Hepatocyte (in vitro differentiated cells): ENCODE results near the gene MED15. TPM values are rescaled to one million over a fixed set of nuclear protein-coding genes. Genes with fewer than 3 reads are reported as not detected.
A peak's percentile ranks its signal among the peaks of the same experiment; 100 is the strongest.
"Not testable (repeated sequence)": the region's sequence is repeated elsewhere in the genome, so short reads cannot be mapped to it uniquely, and the experiment has no call there.

Experiments
- DNase-seq: peaks from one replicate; pipeline ENCODE4 v3.0.0-alpha.2; 2016; ENCODE audit warnings: low spot score
- H2AFZ ChIP-seq: fragments of 200-600 bp; sonication (generic); 2 replicates; pipeline ENCODE4 v1.6.0; 2016; ENCODE audit warnings: antibody characterized with exemption, mild to moderate bottlenecking
- H3K27ac ChIP-seq: fragments of 200-600 bp; sonication (generic); 2 replicates; pipeline ENCODE4 v1.5.1; 2016; ENCODE audit warnings: mild to moderate bottlenecking
- H3K27me3 ChIP-seq: fragments of 200-600 bp; sonication (generic); 2 replicates; pipeline ENCODE4 v1.6.1; 2016
- H3K36me3 ChIP-seq: fragments of 200-600 bp; sonication (generic); replicated peaks from 2 replicates; pipeline ENCODE4 v1.5.1; 2016; ENCODE audit warnings: low read depth; ENCODE audit not compliant: insufficient read depth
- H3K4me1 ChIP-seq: fragments of 200-600 bp; sonication (generic); 2 replicates; pipeline ENCODE4 v1.5.1; 2016; ENCODE audit warnings: mild to moderate bottlenecking, moderate library complexity; ENCODE audit not compliant: insufficient read depth
- H3K4me2 ChIP-seq: fragments of 200-600 bp; sonication (generic); 2 replicates; pipeline ENCODE4 v1.6.0; 2016
- H3K4me3 ChIP-seq: fragments of 200-600 bp; sonication (generic); 2 replicates; pipeline ENCODE4 v1.5.1; 2016; ENCODE audit warnings: mild to moderate bottlenecking
- H3K79me2 ChIP-seq: fragments of 200-600 bp; sonication (generic); 2 replicates; pipeline ENCODE4 v1.6.0; 2017; ENCODE audit warnings: mild to moderate bottlenecking
- H3K9me2 ChIP-seq: fragments of 200-600 bp; sonication (generic); replicated peaks from 2 replicates; pipeline ENCODE4 v1.6.0; 2017; ENCODE audit warnings: mild to moderate bottlenecking; ENCODE audit not compliant: insufficient read depth
- H3K9me3 ChIP-seq: fragments of 200-600 bp; sonication (generic); 2 replicates; pipeline ENCODE4 v1.5.1; 2016; ENCODE audit warnings: low read depth, mild to moderate bottlenecking
- H4K20me1 ChIP-seq: fragments of 200-600 bp; sonication (generic); 2 replicates; pipeline ENCODE4 v1.6.0; 2016; ENCODE audit warnings: mild to moderate bottlenecking; ENCODE audit not compliant: insufficient read depth, poor library complexity, severe bottlenecking
- EZH2 ChIP-seq: fragments of 200-600 bp; sonication (generic); IDR thresholded peaks from 2 replicates; pipeline ENCODE4 v1.6.1; 2016; ENCODE audit warnings: antibody characterized with exemption, mild to moderate bottlenecking, borderline replicate concordance
- EZH2phosphoT487 ChIP-seq: fragments of 200-600 bp; sonication (generic); IDR thresholded peaks from one replicate; pipeline ENCODE4 v1.6.1; 2018; ENCODE audit warnings: antibody characterized with exemption, mild to moderate bottlenecking, low read depth, moderate library complexity; ENCODE audit not compliant: unreplicated experiment, severe bottlenecking
- WGBS: methylation state at CpG from one replicate; pipeline ENCODE4 v1.1.6; 2016; ENCODE audit warnings: low lambda C conversion rate; ENCODE audit errors: missing lambda C conversion rate; 5-methylcytosine and 5-hydroxymethylcytosine counted together
- polyA plus RNA-seq: library from polyadenylated mRNA; unstranded; fragments of >200 nt; fragmentation: Nextera tagmentation; extraction: Ambion mirVana; gene quantifications from 2 replicates; pipeline ENCODE4 v1.2.1, GENCODE V29; 2016
- total RNA-seq: library from RNA; depleted of rRNA; stranded (reverse); fragments of >200 nt; gene quantifications from 2 replicates; pipeline ENCODE4 v1.2.3, GENCODE V29; 2014
- TF ChIP-seq, protein P1 (sequence below): fragments of 200-600 bp; sonication (generic); IDR thresholded peaks from 2 replicates; pipeline ENCODE4 v1.5.1; 2016; ENCODE audit warnings: antibody characterized with exemption, mild to moderate bottlenecking; ENCODE audit not compliant: poor library complexity

The MED15 gene
- total and polyA plus RNA-seq, 2 experiments from 2014 or later = 31.5 to 53.1 TPM

DNA sequence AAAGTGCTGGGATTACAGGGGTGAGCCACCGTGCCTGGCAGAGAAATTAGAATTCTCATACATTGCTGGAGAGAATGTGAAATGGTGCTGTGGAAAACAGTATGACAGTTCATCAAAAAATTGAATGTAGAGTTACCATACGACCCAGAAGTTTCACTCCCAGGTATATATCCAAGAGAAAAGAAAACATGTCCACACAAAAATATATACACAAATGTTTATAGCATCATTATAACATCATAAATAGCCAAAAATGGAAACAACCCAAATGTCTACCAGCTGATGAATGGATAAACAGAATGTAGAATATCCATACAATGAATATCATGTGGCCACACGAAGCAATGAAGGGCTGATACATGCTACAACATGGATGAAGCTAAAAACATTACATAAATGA is 34.6 kb downstream of the MED15 start:
- Histone ChIP-seq H3K79me2 (peaks cover 79% of the 10 kb centered on the region), H3K4me1 (peaks cover 5% of the 10 kb centered on the region), H4K20me1 (peaks cover 14% of the 10 kb centered on the region), H3K4me3 (no peak overlapping the region), H3K9me2 (no peaks in the 10 kb centered on the region), H3K4me2 (no peak overlapping the region), H3K36me3 (no peaks in the 10 kb centered on the region), H3K9me3 (no peaks in the 10 kb centered on the region), H2AFZ (no peak overlapping the region), H3K27me3 (no peaks in the 10 kb centered on the region), H3K27ac (no peak overlapping the region)
- 95% methylated on average over 3 of the region's 3 CpGs for WGBS
- TF ChIP-seq EZH2 (no peak), EZH2phosphoT487 (no peak)
- TF ChIP-seq, protein P1, sequence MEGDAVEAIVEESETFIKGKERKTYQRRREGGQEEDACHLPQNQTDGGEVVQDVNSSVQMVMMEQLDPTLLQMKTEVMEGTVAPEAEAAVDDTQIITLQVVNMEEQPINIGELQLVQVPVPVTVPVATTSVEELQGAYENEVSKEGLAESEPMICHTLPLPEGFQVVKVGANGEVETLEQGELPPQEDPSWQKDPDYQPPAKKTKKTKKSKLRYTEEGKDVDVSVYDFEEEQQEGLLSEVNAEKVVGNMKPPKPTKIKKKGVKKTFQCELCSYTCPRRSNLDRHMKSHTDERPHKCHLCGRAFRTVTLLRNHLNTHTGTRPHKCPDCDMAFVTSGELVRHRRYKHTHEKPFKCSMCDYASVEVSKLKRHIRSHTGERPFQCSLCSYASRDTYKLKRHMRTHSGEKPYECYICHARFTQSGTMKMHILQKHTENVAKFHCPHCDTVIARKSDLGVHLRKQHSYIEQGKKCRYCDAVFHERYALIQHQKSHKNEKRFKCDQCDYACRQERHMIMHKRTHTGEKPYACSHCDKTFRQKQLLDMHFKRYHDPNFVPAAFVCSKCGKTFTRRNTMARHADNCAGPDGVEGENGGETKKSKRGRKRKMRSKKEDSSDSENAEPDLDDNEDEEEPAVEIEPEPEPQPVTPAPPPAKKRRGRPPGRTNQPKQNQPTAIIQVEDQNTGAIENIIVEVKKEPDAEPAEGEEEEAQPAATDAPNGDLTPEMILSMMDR = no peak
- DNase-seq = no peak

DNA sequence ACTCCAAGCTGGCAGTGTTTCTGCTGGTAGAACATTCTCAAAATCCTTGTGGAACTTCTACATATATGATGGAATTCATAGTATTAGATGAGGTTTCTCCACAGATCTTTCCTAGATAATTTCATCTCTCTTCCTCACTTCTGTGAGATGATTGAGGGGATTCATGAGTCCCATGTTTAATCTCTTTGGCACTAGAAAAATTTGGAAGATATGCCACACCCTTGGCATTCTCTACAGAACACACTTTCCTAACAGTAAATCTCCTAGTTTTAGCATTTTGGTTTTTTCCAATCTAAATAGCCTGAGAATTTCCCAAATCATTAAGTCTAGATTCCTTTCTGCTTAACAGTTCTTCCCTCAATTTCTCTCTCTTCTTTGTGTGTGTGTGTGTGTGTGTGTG is 35.3 kb downstream of the MED15 start:
- Histone ChIP-seq H3K4me3 (no peak overlapping the region), H3K9me2 (no peaks in the 10 kb centered on the region), H3K27me3 (no peaks in the 10 kb centered on the region), H3K4me1 (peaks cover 5% of the 10 kb centered on the region), H3K9me3 (no peaks in the 10 kb centered on the region), H2AFZ (no peak overlapping the region), H3K27ac (no peak overlapping the region), H3K4me2 (no peak overlapping the region), H4K20me1 (peaks cover 14% of the 10 kb centered on the region), H3K79me2 (peaks cover 79% of the 10 kb centered on the region), H3K36me3 (no peaks in the 10 kb centered on the region)
- no peak for DNase-seq
- no peak for TF ChIP-seq EZH2

DNA sequence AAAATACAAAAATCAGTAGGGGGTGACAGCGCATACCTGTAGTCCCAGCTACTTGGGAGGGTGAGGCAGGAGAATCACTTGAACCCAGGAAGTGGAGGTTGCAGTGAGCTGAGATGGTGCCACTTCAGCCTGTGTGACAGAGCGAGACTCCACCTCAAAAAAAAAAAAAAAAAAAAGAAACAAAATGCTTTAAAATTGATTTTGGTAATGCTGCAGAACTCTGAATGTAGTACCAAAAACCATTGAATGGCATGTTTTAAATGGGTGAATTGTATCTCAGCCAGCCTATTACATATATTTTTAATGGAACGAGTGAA is 37.9 kb downstream of the MED15 start:
- peak overlapping the region; percentile 74 for H3K27ac ChIP-seq
- not testable (repeated sequence) for H3K27me3 ChIP-seq, H3K4me2 ChIP-seq, H3K36me3 ChIP-seq, H3K9me3 ChIP-seq, H2AFZ ChIP-seq, H3K9me2 ChIP-seq, DNase-seq, H3K4me3 ChIP-seq
- peaks cover 80% of the 10 kb centered on the region for H3K79me2 ChIP-seq
- peaks cover 11% of the 10 kb centered on the region for H3K4me1 ChIP-seq
- H4K20me1 ChIP-seq = peaks cover 30% of the 10 kb centered on the region
- WGBS = 85% methylated on average over 3 of the region's 3 CpGs

DNA sequence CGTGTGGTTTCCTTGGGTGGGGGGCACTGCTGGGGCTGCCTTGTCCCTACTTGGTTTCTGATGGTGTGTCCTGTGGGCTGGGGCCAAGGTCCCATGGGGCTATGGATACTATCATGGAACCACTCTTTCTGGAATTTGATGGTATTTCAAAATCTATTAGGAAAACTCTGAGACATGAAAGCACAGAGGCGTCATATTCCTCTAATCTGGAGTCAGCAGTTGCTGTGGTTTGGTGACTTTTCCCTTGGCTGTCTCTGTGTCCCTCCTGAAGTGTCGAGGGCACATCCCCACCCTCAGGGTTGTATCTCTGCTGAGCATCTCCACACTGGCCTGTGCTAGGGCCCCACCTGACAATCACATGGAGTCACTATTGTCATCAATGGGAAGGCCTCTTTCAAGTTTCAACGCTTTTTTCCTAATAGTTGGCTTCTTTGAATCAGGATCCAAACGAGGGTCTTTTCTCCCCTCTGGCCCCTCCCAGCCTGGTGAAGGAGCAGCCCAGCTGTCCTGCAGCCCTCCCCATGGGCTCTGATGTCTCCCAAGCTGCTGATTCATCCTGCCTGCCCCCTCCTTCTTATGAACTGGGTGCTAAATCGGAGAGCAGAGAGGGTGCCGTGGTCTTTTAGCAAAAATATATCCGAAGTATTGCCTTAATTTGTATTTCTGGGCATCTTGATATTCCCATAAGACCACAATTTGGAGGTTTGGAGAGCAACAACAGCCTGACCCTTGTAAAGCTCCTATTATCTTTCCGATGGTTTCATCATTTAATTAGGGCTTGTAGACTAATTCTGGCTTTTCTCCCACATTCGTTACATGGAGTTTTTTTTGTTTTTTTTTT is 38.5 kb downstream of the MED15 start:
- H3K79me2 ChIP-seq = peaks cover 81% of the 10 kb centered on the region
- H4K20me1 ChIP-seq = peaks cover 32% of the 10 kb centered on the region
- no peak for TF ChIP-seq EZH2
- TF ChIP-seq EZH2phosphoT487 = no peak
- TF ChIP-seq, protein P1 = no peak
- no peak overlapping the region for H3K4me3 ChIP-seq
- peaks cover 17% of the 10 kb centered on the region for H3K4me1 ChIP-seq
- DNase-seq = no peak
- H3K4me2 ChIP-seq = no peak overlapping the region
- no peaks in the 10 kb centered on the region for H3K9me3 ChIP-seq
- H2AFZ ChIP-seq = no peak overlapping the region
- H3K27me3 ChIP-seq = no peaks in the 10 kb centered on the region
- no peaks in the 10 kb centered on the region for H3K36me3 ChIP-seq
- no peaks in the 10 kb centered on the region for H3K9me2 ChIP-seq
- peak overlapping the region; percentile 74 for H3K27ac ChIP-seq
- 83% methylated on average over 10 of the region's 10 CpGs for WGBS
